K562 (cell line): Measurements from ENCODE around the gene TMEM167B. TPM values are rescaled to one million over a fixed set of nuclear protein-coding genes. Genes with fewer than 3 reads are reported as not detected.

ENCODE experiments used
- ARID2 ChIP-seq: fragments of 450-650 bp; IDR thresholded peaks from 2 replicates; pipeline ENCODE4 v1.6.1; 2017; ENCODE audit warnings: antibody characterized with exemption, mild to moderate bottlenecking
- DMBX1 ChIP-seq: fragments of 250-450 bp; sonication (Bioruptor Pico); IDR thresholded peaks from 2 replicates; pipeline ENCODE4 v1.8.0; 2022; ENCODE audit warnings: inconsistent platforms, mild to moderate bottlenecking, moderate library complexity, borderline replicate concordance
- ETV6 ChIP-seq, 3 experiments: fragments of 150-350 bp in 1 of 3; sonication (generic) in 1 of 3; formaldehyde crosslinking in 1 of 3; IDR thresholded peaks; 2 replicates each; pipeline versions ENCODE4 v1.6.1 to v1.8.0; 2014 to 2022; ENCODE audit warnings: borderline replicate concordance in 2 of 3, low read depth in 2 of 3, antibody characterized with exemption in 1 of 3, low read length in 1 of 3, mild to moderate bottlenecking in 1 of 3, missing genetic modification reagents in 1 of 3
- HDAC3 ChIP-seq: fragments of 450-650 bp; IDR thresholded peaks from 2 replicates; pipeline ENCODE4 v1.6.1; 2018; ENCODE audit warnings: borderline replicate concordance, mild to moderate bottlenecking, moderate library complexity; ENCODE audit not compliant: partially characterized antibody
- IRF1 ChIP-seq: sonication (generic); formaldehyde crosslinking; IDR thresholded peaks from 2 replicates; pipeline ENCODE4 v1.8.0; 2022; ENCODE audit warnings: missing genetic modification reagents, mild to moderate bottlenecking, borderline replicate concordance
- NR4A1 ChIP-seq, 2 experiments: fragments of 250-450 bp in 1 of 2; fragments of 450-650 bp in 1 of 2; sonication (Bioruptor Pico) in 1 of 2; IDR thresholded peaks; 2 replicates each; pipeline versions ENCODE4 v1.4.0 to v1.6.1; 2016 to 2020; ENCODE audit warnings: mild to moderate bottlenecking in 2 of 2, missing compliant biosample characterization in 1 of 2, missing genetic modification characterization in 1 of 2, moderate library complexity in 1 of 2
- ZNF395 ChIP-seq: fragments of 200-800 bp; sonication (Bioruptor generic); IDR thresholded peaks from 2 replicates; pipeline ENCODE4 v1.6.1; 2017; ENCODE audit warnings: missing genetic modification characterization, missing compliant biosample characterization
- ZNF717 ChIP-seq: fragments of 250-450 bp; sonication (Bioruptor Pico); IDR thresholded peaks from 2 replicates; pipeline ENCODE4 v1.5.0; 2021
- polyA plus RNA-seq, 8 experiments: library from polyadenylated mRNA; depleted of rRNA in 4 of 8; stranded (reverse) in 5 of 8; unstranded in 3 of 8; fragments of >200 nt; fragmentation: Nextera tagmentation in 2 of 8; fragmentation: Illumina TruSeq in 1 of 8; extraction: Ambion mirVana in 2 of 8; extraction: Trizol in 1 of 8; gene quantifications; 2 replicates each; pipeline versions ENCODE4 v1.2.1 to v1.2.3, GENCODE V29; 2011 to 2014; ENCODE audit warnings: inconsistent platforms in 1 of 8, missing spikeins in 1 of 8
- total RNA-seq, 7 experiments: library from RNA; depleted of rRNA in 6 of 7; stranded (reverse); fragments of >200 nt in 6 of 7; fragmentation: Illumina TruSeq in 2 of 7; extraction: Trizol in 2 of 7; gene quantifications; 2 replicates each; pipeline versions ENCODE4 v1.2.1 to v1.2.3, GENCODE V29; 2011 to 2021; ENCODE audit warnings: low replicate concordance in 1 of 7
- TF ChIP-seq, protein P1 (sequence below): fragments of 450-650 bp; formaldehyde crosslinking; IDR thresholded peaks from 2 replicates; pipeline ENCODE4 v1.4.0; 2022; ENCODE audit warnings: missing genetic modification characterization
- TF ChIP-seq, protein P2 (sequence below): fragments of 450-650 bp; IDR thresholded peaks from 2 replicates; pipeline ENCODE4 v1.6.1; 2016; ENCODE audit warnings: low read depth

The TMEM167B gene
- total and polyA plus RNA-seq, 9 of the 15 experiments (the other 6 are each of a cell fraction or from before 2014, with no cell fraction given), result 17.2 to 36.4 (median 32.2) TPM

GRCh38 chr1:109090196-109091077 is at the start of gene TMEM167B (continued):
- TF ChIP-seq ZNF395 (CRISPR knock-in tag) (no peak), IRF1 (peak; percentile 70; the same call in 1 of the 2 replicates), ETV6 (IDR thresholded peaks at IDR 0.05; ENCODE audit: borderline replicate concordance in 1 of 2, low read depth in 2 of 2, low read length in 1 of 2) (no peak), ETV6 (CRISPR knock-in tag; IDR thresholded peaks at IDR 0.05; ENCODE audit: borderline replicate concordance) (no peak), DMBX1 (CRISPR knock-in tag) (no peak), ZNF717 (CRISPR knock-in tag) (no peak), NR4A1 (CRISPR knock-in tag; IDR thresholded peaks at IDR 0.05) (no peak), NR4A1 (tag; IDR thresholded peaks at IDR 0.05) (no peak), HDAC3 (peak; percentile 69), ARID2 (0 out of 2 replicates have a peak, but pooled peaks have one; percentile 8)
- TF ChIP-seq, protein P1, sequence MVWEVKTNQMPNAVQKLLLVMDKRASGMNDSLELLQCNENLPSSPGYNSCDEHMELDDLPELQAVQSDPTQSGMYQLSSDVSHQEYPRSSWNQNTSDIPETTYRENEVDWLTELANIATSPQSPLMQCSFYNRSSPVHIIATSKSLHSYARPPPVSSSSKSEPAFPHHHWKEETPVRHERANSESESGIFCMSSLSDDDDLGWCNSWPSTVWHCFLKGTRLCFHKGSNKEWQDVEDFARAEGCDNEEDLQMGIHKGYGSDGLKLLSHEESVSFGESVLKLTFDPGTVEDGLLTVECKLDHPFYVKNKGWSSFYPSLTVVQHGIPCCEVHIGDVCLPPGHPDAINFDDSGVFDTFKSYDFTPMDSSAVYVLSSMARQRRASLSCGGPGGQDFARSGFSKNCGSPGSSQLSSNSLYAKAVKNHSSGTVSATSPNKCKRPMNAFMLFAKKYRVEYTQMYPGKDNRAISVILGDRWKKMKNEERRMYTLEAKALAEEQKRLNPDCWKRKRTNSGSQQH, result no peak
- TF ChIP-seq, protein P2, sequence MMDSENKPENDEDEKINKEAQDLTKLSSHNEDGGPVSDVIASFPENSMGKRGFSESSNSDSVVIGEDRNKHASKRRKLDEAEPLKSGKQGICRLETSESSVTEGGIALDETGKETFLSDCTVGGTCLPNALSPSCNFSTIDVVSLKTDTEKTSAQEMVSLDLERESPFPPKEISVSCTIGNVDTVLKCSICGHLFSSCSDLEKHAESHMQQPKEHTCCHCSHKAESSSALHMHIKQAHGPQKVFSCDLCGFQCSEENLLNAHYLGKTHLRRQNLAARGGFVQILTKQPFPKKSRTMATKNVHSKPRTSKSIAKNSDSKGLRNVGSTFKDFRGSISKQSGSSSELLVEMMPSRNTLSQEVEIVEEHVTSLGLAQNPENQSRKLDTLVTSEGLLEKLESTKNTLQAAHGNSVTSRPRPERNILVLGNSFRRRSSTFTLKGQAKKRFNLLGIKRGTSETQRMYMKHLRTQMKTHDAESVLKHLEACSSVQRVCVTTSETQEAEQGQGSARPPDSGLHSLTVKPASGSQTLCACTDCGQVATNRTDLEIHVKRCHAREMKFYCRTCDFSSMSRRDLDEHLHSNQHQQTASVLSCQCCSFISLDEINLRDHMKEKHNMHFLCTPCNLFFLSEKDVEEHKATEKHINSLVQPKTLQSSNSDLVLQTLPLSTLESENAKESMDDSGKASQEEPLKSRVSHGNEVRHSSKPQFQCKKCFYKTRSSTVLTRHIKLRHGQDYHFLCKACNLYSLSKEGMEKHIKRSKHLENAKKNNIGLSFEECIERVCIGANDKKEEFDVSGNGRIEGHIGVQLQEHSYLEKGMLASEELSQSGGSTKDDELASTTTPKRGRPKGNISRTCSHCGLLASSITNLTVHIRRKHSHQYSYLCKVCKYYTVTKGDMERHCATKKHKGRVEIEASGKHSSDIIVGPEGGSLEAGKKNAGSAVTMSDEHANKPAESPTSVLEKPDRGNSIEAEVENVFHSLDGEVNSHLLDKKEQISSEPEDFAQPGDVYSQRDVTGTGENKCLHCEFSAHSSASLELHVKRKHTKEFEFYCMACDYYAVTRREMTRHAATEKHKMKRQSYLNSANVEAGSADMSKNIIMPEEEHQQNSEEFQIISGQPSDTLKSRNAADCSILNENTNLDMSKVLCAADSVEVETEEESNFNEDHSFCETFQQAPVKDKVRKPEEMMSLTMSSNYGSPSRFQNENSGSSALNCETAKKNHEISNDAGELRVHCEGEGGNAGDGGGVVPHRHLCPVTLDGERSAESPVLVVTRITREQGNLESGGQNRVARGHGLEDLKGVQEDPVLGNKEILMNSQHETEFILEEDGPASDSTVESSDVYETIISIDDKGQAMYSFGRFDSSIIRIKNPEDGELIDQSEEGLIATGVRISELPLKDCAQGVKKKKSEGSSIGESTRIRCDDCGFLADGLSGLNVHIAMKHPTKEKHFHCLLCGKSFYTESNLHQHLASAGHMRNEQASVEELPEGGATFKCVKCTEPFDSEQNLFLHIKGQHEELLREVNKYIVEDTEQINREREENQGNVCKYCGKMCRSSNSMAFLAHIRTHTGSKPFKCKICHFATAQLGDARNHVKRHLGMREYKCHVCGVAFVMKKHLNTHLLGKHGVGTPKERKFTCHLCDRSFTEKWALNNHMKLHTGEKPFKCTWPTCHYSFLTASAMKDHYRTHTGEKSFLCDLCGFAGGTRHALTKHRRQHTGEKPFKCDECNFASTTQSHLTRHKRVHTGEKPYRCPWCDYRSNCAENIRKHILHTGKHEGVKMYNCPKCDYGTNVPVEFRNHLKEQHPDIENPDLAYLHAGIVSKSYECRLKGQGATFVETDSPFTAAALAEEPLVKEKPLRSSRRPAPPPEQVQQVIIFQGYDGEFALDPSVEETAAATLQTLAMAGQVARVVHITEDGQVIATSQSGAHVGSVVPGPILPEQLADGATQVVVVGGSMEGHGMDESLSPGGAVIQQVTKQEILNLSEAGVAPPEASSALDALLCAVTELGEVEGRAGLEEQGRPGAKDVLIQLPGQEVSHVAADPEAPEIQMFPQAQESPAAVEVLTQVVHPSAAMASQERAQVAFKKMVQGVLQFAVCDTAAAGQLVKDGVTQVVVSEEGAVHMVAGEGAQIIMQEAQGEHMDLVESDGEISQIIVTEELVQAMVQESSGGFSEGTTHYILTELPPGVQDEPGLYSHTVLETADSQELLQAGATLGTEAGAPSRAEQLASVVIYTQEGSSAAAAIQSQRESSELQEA, result no peak
